ENCODE results near the gene NTSR1.

The NTSR1 gene

DNA sequence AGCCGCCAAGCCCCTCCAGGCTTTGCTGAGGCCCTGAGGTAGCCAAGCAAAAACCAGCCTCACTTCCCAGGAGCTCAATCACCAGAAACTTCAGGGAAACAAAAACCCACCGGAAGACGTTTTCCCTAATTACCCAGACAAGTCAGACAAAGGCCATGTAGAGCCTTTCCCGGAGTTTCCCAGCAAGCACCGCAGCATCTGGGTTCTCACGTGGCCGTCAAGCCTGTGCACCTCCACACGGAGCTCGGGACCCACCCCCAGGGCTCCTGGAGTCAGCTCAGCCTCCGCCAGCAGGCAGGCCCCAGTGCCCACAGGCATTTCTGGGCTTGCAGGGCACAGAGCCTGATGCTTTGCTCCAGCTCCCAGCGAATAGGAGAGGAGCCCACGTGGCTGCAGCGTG lies 77.5 kb downstream of the NTSR1 start:
- no peak for DNase-seq (ENCODE audit: low read depth)
- TF ChIP-seq, protein P1, sequence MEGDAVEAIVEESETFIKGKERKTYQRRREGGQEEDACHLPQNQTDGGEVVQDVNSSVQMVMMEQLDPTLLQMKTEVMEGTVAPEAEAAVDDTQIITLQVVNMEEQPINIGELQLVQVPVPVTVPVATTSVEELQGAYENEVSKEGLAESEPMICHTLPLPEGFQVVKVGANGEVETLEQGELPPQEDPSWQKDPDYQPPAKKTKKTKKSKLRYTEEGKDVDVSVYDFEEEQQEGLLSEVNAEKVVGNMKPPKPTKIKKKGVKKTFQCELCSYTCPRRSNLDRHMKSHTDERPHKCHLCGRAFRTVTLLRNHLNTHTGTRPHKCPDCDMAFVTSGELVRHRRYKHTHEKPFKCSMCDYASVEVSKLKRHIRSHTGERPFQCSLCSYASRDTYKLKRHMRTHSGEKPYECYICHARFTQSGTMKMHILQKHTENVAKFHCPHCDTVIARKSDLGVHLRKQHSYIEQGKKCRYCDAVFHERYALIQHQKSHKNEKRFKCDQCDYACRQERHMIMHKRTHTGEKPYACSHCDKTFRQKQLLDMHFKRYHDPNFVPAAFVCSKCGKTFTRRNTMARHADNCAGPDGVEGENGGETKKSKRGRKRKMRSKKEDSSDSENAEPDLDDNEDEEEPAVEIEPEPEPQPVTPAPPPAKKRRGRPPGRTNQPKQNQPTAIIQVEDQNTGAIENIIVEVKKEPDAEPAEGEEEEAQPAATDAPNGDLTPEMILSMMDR (conservative IDR thresholded peaks at IDR 0.05; ENCODE audit: control insufficient read depth, insufficient read depth, low read depth, low read length) = no peak
- H3K4me3 ChIP-seq (ENCODE audit: control insufficient read depth, low read depth, low read length) = no peak overlapping the region

DNA sequence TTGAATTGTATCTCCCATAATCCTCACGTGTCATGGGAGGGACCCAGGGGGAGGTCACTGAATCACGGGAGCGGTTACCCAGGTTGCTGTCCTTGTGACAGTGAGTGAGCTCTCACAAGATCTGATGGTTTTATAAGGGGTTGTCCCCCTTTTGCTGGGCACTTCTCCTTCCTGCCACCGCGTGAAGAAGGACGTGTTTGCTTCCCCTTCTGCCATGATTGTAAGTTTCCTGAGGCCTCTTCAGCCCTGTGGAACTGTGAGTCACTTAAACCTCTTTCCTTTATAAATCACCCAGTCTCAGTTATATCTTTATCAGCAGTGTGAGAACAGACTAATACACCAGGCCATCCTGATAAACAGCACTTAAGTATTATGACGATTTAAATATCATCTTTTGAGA lies 78.7 kb downstream of the NTSR1 start:
- TF ChIP-seq, protein P1 (conservative IDR thresholded peaks at IDR 0.05; ENCODE audit: control insufficient read depth, insufficient read depth, low read depth, low read length) = no peak
- no peak overlapping the region for H3K4me3 ChIP-seq (ENCODE audit: control insufficient read depth, low read depth, low read length)
- DNase-seq (ENCODE audit: low read depth) = no peak

DNA sequence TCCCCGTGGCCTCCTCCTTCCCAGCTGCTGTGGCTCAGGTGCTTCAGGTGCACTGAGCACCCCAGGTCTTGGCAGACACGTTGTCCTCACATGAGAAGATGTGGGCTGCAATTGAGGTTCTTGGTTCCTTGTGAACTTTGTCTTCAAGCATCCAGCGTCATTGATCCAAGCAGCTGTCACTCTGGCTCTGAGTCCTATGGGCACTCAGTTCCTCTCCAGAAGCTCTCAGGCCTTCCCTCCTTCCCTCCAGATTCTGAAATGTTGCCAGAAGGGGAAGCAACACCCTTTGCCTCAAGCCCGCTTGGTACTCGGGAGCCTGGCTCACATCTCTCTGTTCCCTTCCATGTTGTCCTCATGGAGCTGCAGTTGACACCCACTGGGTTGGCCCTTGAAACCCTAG lies 79.2 kb downstream of the NTSR1 start:
- DNase-seq (ENCODE audit: low read depth) = no peak
- TF ChIP-seq, protein P1 (conservative IDR thresholded peaks at IDR 0.05; ENCODE audit: control insufficient read depth, insufficient read depth, low read depth, low read length) = no peak

DNA sequence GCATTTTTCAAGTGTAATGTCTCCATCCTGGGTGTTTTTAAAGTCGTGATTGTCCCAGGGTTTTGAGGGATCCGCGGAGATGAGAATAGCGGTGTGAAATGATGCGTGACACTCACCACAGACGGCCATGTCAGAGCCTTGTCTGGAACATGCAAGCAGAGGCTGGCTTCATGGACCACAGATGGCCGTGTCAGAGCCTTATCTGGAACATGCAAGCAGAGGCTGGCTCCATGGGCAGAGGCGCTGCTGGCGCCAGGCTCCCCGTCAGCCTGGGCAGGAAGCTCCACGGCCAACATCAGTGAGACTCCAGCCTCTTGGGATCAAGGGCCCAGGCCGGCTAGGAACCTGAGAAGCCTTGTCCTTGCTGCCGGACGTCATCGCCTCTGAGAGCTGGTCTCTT lies 80.0 kb downstream of the NTSR1 start:
- DNase-seq (ENCODE audit: low read depth) = no peak
- TF ChIP-seq, protein P1 (conservative IDR thresholded peaks at IDR 0.05; ENCODE audit: control insufficient read depth, insufficient read depth, low read depth, low read length) = no peak
- H3K4me3 ChIP-seq (ENCODE audit: control insufficient read depth, low read depth, low read length) = no peak overlapping the region

More for the DNA sequence above, 79.2 kb downstream of the NTSR1 start:
- no peak overlapping the region for H3K4me3 ChIP-seq (ENCODE audit: control insufficient read depth, low read depth, low read length)

- no peak for DNase-seq (ENCODE audit: low read depth)
- TF ChIP-seq, protein P1 (conservative IDR thresholded peaks at IDR 0.05; ENCODE audit: control insufficient read depth, insufficient read depth, low read depth, low read length) = no peak
Observed at GRCh38 chr20:62790075-62790474, 81.4 kb downstream of the NTSR1 start.

DNA sequence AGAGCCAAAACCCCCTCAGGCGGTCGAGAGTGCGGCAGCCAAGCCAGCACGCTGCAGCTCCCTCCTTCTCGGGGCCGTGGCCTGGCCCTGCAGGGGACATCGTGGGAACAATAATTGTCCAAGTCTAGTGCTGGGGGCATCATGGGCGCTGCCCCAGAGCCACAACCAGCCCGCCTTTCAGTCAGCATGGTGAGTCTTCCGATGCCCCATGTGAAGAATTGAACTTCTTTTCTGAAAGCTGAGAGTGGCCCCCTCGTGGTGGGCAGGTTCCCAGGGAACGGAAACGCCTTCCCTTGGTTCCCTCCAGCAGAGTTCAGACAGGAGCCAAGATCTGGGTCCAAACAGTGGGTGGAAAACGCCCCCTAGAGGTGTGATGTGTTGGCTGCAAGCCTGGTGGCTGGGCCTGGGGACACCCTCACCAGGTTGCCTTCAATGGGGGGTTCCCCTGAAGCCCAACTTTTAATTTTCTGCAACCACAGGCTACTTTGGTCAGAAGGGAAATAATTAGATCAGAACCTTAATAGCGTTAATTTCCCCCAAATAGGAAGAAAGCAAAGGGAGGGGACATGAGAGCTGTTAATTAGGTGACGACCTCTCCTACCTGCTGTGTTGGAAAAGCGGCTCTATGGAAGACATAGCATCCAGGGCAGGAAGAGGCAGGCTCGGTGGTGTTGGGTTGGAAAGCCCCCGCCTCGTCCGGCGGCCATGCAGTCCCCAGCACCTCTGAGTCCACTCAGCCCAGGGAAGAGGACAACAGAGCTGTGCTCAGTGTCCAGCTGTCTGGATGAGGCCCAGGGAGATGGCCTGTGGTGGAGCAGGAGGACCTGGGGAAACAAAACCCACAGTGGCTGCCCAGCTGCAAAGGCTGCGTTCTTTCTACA lies 82.9 kb downstream of the NTSR1 start:
- DNase-seq (ENCODE audit: low read depth) = peak; percentile 91
- H3K4me3 ChIP-seq (ENCODE audit: control insufficient read depth, low read depth, low read length) = no peak overlapping the region
- TF ChIP-seq, protein P1 (conservative IDR thresholded peaks at IDR 0.05; ENCODE audit: control insufficient read depth, insufficient read depth, low read depth, low read length) = peak; percentile 98

More at GRCh38 chr20:62790075-62790474, 81.4 kb downstream of the NTSR1 start:
- no peak overlapping the region for H3K4me3 ChIP-seq (ENCODE audit: control insufficient read depth, low read depth, low read length)
